Measurements from ENCODE around the gene ADARB2.
"Not testable (repeated sequence)": the region's sequence is repeated elsewhere in the genome, so short reads cannot be mapped to it uniquely, and the experiment has no call there.

DNA sequence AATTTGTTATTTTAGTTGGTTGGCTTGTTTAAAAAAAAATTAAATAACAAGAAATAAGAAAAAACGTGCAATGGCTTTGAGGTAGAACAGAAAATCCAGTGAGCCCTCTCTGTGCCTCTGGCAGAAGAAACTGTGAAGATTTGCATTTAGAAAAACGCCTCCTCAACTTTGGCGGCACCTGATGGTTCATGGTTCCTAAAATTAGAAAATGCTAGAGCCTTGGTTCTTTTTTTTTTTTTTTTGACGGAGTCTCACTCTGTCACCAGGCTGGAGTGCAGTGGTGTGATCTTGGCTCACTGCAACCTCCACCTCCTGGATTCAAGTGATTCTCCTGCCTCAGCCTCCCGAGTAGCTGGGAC lies 576.0 kb downstream of the ADARB2 start:
- TF ChIP-seq, protein P1, sequence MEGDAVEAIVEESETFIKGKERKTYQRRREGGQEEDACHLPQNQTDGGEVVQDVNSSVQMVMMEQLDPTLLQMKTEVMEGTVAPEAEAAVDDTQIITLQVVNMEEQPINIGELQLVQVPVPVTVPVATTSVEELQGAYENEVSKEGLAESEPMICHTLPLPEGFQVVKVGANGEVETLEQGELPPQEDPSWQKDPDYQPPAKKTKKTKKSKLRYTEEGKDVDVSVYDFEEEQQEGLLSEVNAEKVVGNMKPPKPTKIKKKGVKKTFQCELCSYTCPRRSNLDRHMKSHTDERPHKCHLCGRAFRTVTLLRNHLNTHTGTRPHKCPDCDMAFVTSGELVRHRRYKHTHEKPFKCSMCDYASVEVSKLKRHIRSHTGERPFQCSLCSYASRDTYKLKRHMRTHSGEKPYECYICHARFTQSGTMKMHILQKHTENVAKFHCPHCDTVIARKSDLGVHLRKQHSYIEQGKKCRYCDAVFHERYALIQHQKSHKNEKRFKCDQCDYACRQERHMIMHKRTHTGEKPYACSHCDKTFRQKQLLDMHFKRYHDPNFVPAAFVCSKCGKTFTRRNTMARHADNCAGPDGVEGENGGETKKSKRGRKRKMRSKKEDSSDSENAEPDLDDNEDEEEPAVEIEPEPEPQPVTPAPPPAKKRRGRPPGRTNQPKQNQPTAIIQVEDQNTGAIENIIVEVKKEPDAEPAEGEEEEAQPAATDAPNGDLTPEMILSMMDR (IDR thresholded peaks at IDR 0.05; ENCODE audit: poor library complexity) = not testable (repeated sequence)
- TF ChIP-seq EZH2 (IDR thresholded peaks at IDR 0.05; ENCODE audit: borderline replicate concordance); EZH2phosphoT487 (IDR thresholded peaks at IDR 0.05; ENCODE audit: low read depth, severe bottlenecking, unreplicated experiment): not testable (repeated sequence)

All from hepatocyte (in vitro differentiated cells).